HCT116 (cell line): ENCODE measurements around the gene DPH5. TPM values are rescaled to one million over a fixed set of nuclear protein-coding genes. Genes with fewer than 3 reads are reported as not detected.

Source experiments
- ATAC-seq: fragments of 200-7000 bp; cut with Tn5 transposase; 2 replicates; pipeline ENCODE4 v1.9.1; 2020; ENCODE audit warnings: mild to moderate bottlenecking, moderate library complexity
- BruUV-seq: library from RNA; stranded (reverse); fragments of 400-500 nt; replicated peaks from 2 replicates; lab custom pipeline; 2021; lab: Mats Ljungman, UMichigan
- CTCF ChIA-PET: fragments of 300-600 bp; sonication (Branson Sonifier 250); formaldehyde crosslinking; loops from one replicate; lab custom pipeline; 2021; ENCODE audit warnings: antibody characterized with exemption; lab: Charles Lee
- POLR2A ChIA-PET: fragments of 300-600, 350-600 bp; sonication (Branson Sonifier 250); formaldehyde crosslinking; loops from one replicate; lab custom pipeline; 2021; ENCODE audit warnings: antibody characterized with exemption; lab: Charles Lee
- RAD21 ChIA-PET, 2 experiments: fragments of 300-600 bp; sonication (Branson Sonifier 250); formaldehyde crosslinking; loops; one replicate each; lab custom pipeline; 2023; ENCODE audit warnings: low total read pairs in 2 of 2; ENCODE audit not compliant: uncharacterized antibody in 2 of 2, unreplicated experiment in 2 of 2, low non-redundant PET in 1 of 2; lab: Charles Lee
- DNase-seq: peaks from one replicate; pipeline ENCODE4 v3.0.0-alpha.2; 2010; ENCODE audit warnings: low read depth, low spot score
- H2AFZ ChIP-seq: fragments of 200-600 bp; shearing (Covaris generic), sonication (generic); 2 replicates; pipeline ENCODE4 v1.6.1; 2017; ENCODE audit warnings: low read depth, mixed run types, mixed read lengths, antibody characterized with exemption, low read length; ENCODE audit not compliant: poor library complexity, severe bottlenecking
- H3K27ac ChIP-seq: 2 replicates; pipeline ENCODE4 v1.5.1; 2012; ENCODE audit warnings: low read depth, low read length
- H3K27me3 ChIP-seq: fragments of 200-600 bp; sonication (generic); 2 replicates; pipeline ENCODE4 v1.6.1; 2016; ENCODE audit warnings: mixed run types, low read length, mixed read lengths; ENCODE audit not compliant: insufficient read depth
- H3K36me3 ChIP-seq, 2 experiments: fragments of 200-500 bp in 1 of 2; fragments of 200-600 bp in 1 of 2; sonication (Bioruptor generic) in 1 of 2; sonication (generic) in 1 of 2; 2 replicates each; pipeline versions ENCODE4 v1.5.1 to v1.6.1; 2014 to 2016; ENCODE audit warnings: low read length in 2 of 2, inconsistent platforms in 1 of 2, mixed read lengths in 1 of 2, mixed run types in 1 of 2; ENCODE audit not compliant: insufficient read depth in 2 of 2, control insufficient read depth in 1 of 2
- H3K4me1 ChIP-seq, 2 experiments: fragments of 200-600 bp in 1 of 2; sonication (generic) in 1 of 2; 2 replicates each; pipeline versions ENCODE4 v1.5.1 to v1.6.1; 2012 to 2017; ENCODE audit warnings: low read length in 2 of 2, inconsistent platforms in 1 of 2, mild to moderate bottlenecking in 1 of 2, mixed read lengths in 1 of 2, mixed run types in 1 of 2, moderate library complexity in 1 of 2; ENCODE audit not compliant: insufficient read depth in 2 of 2, control insufficient read depth in 1 of 2
- H3K4me2 ChIP-seq: fragments of 200-600 bp; sonication (generic); 2 replicates; pipeline ENCODE4 v1.6.1; 2017; ENCODE audit warnings: mixed run types, low read length, mixed read lengths
- H3K4me3 ChIP-seq, 2 experiments: fragments of 200-600 bp in 1 of 2; sonication (generic) in 1 of 2; replicated peaks in 1 of 2; 2 replicates each; pipeline ENCODE4 v1.5.1; 2011 to 2016; ENCODE audit warnings: low read length in 2 of 2, control low read depth in 1 of 2, low read depth in 1 of 2, mild to moderate bottlenecking in 1 of 2, mixed read lengths in 1 of 2, mixed run types in 1 of 2
- H3K79me2 ChIP-seq: fragments of 200-600 bp; sonication (generic); 2 replicates; pipeline ENCODE4 v1.6.1; 2017; ENCODE audit warnings: mild to moderate bottlenecking, mixed run types, low read length, moderate library complexity, mixed read lengths; ENCODE audit not compliant: insufficient read depth
- H3K9ac ChIP-seq: fragments of 200-600 bp; sonication (generic); 2 replicates; pipeline ENCODE4 v1.6.1; 2016; ENCODE audit warnings: low read length, mixed read lengths
- H3K9me2 ChIP-seq: fragments of 200-600 bp; sonication (generic), shearing (Covaris generic); 2 replicates; pipeline ENCODE4 v1.6.1; 2017; ENCODE audit warnings: mixed run types, mild to moderate bottlenecking, moderate library complexity; ENCODE audit not compliant: insufficient read depth
- H3K9me3 ChIP-seq, 2 experiments: fragments of 200-500 bp in 1 of 2; fragments of 200-600 bp in 1 of 2; sonication (Bioruptor generic) in 1 of 2; sonication (generic) in 1 of 2; 2 replicates each; pipeline ENCODE4 v1.6.1; 2014 to 2017; ENCODE audit warnings: low read length in 2 of 2, mixed read lengths in 2 of 2, inconsistent platforms in 1 of 2, low read depth in 1 of 2, mild to moderate bottlenecking in 1 of 2, mixed run types in 1 of 2, moderate library complexity in 1 of 2; ENCODE audit not compliant: control insufficient read depth in 1 of 2, insufficient read depth in 1 of 2
- H4K20me1 ChIP-seq: fragments of 200-600 bp; sonication (generic), shearing (Covaris generic); 2 replicates; pipeline ENCODE4 v1.6.1; 2017; ENCODE audit warnings: mixed run types, mild to moderate bottlenecking, moderate library complexity; ENCODE audit not compliant: insufficient read depth
- ELF1 ChIP-seq: IDR thresholded peaks from 2 replicates; pipeline ENCODE4 v1.6.1; 2012; ENCODE audit warnings: low read depth, borderline replicate concordance
- EZH2phosphoT487 ChIP-seq: fragments of 200-600 bp; IDR thresholded peaks from 2 replicates; pipeline ENCODE4 v1.6.1; 2018; ENCODE audit warnings: antibody characterized with exemption, borderline replicate concordance
- FOSL1 ChIP-seq: IDR thresholded peaks from 2 replicates; pipeline ENCODE4 v1.6.1; 2012; ENCODE audit warnings: low read depth
- MAX ChIP-seq: IDR thresholded peaks from 2 replicates; pipeline ENCODE4 v1.6.1; 2012
- POLR2AphosphoS5 ChIP-seq: IDR thresholded peaks from 2 replicates; pipeline ENCODE4 v1.6.1; 2011; ENCODE audit warnings: mild to moderate bottlenecking, low read depth, low read length, moderate library complexity
- RAD21 ChIP-seq: IDR thresholded peaks from 2 replicates; pipeline ENCODE4 v1.6.1; 2012; ENCODE audit warnings: low read depth, mild to moderate bottlenecking
- SRF ChIP-seq: IDR thresholded peaks from 2 replicates; pipeline ENCODE4 v1.6.1; 2012; ENCODE audit warnings: low read depth
- TCF7L2 ChIP-seq: IDR thresholded peaks from 2 replicates; pipeline ENCODE4 v1.7.0; 2011; ENCODE audit warnings: borderline replicate concordance, inconsistent platforms; ENCODE audit not compliant: insufficient read depth, insufficient read length; ENCODE audit errors: extremely low read depth
- ZBTB33 ChIP-seq: IDR thresholded peaks from 2 replicates; pipeline ENCODE4 v1.6.1; 2011; ENCODE audit warnings: mild to moderate bottlenecking, low read length, moderate library complexity; ENCODE audit not compliant: insufficient replicate concordance; ENCODE audit errors: extremely low read depth
- ZFX ChIP-seq: fragments of 450-650 bp; IDR thresholded peaks from 2 replicates; pipeline ENCODE4 v1.6.1; 2017
- intact Hi-C: fragments of 100-400 bp; cut with micrococcal nuclease; formaldehyde crosslinking; loops from 2 replicates; pipeline ENCODE4 v1.10.0; 2022
- total RNA-seq: library from RNA; stranded (reverse); gene quantifications from one replicate; pipeline ENCODE4 v1.2.1, GENCODE V29; 2021; ENCODE audit not compliant: unreplicated experiment

The DPH5 gene
- total RNA-seq, 1 experiment from 2014 or later: 55.8 TPM

- H3K4me3 ChIP-seq: peak overlapping the region in 1 of 2 experiments; percentile 92; a peak in 1 of 4 replicates
- ChIA-PET RAD21 (no interaction called here), POLR2A (no interaction called here), CTCF (no interaction called here)
- no TSS peak for BruUV-seq
- peak overlapping the region; percentile 81 for H3K4me2 ChIP-seq
- ATAC-seq (no peak), DNase-seq (no peak)
- no peak overlapping the region for H3K27ac ChIP-seq
- no peak overlapping the region for H3K9ac ChIP-seq
- no peaks in the 10 kb centered on the region for H3K36me3 ChIP-seq
- no peak for TF ChIP-seq MAX
- no peak for TF ChIP-seq RAD21
- TF ChIP-seq ELF1: no peak
- TF ChIP-seq FOSL1: no peak
- no peak for TF ChIP-seq TCF7L2
- no peak for TF ChIP-seq EZH2phosphoT487
- TF ChIP-seq SRF: no peak
- no peak for TF ChIP-seq POLR2AphosphoS5
- no peak for TF ChIP-seq ZFX
- TF ChIP-seq ZBTB33: no peak
- peaks cover 4 to 12% of the 10 kb centered on the region in 2 experiments; a peak in 3 of 4 replicates for H3K4me1 ChIP-seq
- no peaks in the 10 kb centered on the region for H4K20me1 ChIP-seq
- H3K9me2 ChIP-seq: no peaks in the 10 kb centered on the region
- intact Hi-C loops: loop anchor here (10.0 kb wide), 2 partner anchors 208 to 258 kb away; partner anchors contain the start of gene S1PR1
- H3K9me3 ChIP-seq: no peaks in the 10 kb centered on the region
- peaks cover 66% of the 10 kb centered on the region for H3K79me2 ChIP-seq
- no peak overlapping the region for H2AFZ ChIP-seq
- no peaks in the 10 kb centered on the region for H3K27me3 ChIP-seq
Observed at GRCh38 chr1:101027194-101027772, 1.7 kb upstream of the DPH5 start.
